HL-60/S4 treated with retinoic acid at 250 ng/mL for 4 days and 3 days (cell line): ENCODE measurements around the gene DOCK6.

Source experiments
- in situ Hi-C: fragments of 300-500 bp; cut with MboI; formaldehyde crosslinking; loops from 2 replicates; pipeline ENCODE4 v1.7.0; 2022; ENCODE audit warnings: low sequenced_read_pairs

DOCK6 gene

GRCh38 chr19:11261971-11262839 lies at the start of gene DOCK6:
Gene DOCK6 (minus strand): TSS chr19:11262524. CDS start chr19:11262440, 84 bp downstream.
- in situ Hi-C loops = no loop called here

GRCh38 chr19:11306337-11306736 lies 44.0 kb upstream of the DOCK6 start:
- in situ Hi-C loops = no loop called here

- in situ Hi-C loops = no loop called here
These were observed 42.6 kb upstream of the DOCK6 start for GRCh38 chr19:11304936-11305335.

GRCh38 chr19:11300811-11301120 lies 38.4 kb upstream of the DOCK6 start:
- in situ Hi-C loops = no loop called here

- in situ Hi-C loops = loop anchor here (10.0 kb wide), 1 partner anchor 145 kb away; no protein-coding TSS in a partner anchor
These were observed 37.9 kb upstream of the DOCK6 start for GRCh38 chr19:11299946-11300810.

- in situ Hi-C loops = loop anchor here (10.0 kb wide), 1 partner anchor 149 kb away; no protein-coding TSS in a partner anchor
These were observed 33.9 kb upstream of the DOCK6 start for GRCh38 chr19:11296264-11296663.

- in situ Hi-C loops = loop anchor here (10.0 kb wide), 1 partner anchor 149 kb away; no protein-coding TSS in a partner anchor
These were observed 33.4 kb upstream of the DOCK6 start, which contains the start of gene TSPAN16 for GRCh38 chr19:11295665-11296245. Gene TSPAN16 (plus strand): TSS chr19:11296160. CDS start chr19:11296298, 138 bp downstream.

- in situ Hi-C loops = loop anchor here (10.0 kb wide), 1 partner anchor 150 kb away; no protein-coding TSS in a partner anchor
These were observed 32.9 kb upstream of the DOCK6 start for GRCh38 chr19:11295180-11295579.

- in situ Hi-C loops = loop anchor here (10.0 kb wide), 1 partner anchor 151 kb away; no protein-coding TSS in a partner anchor
These were observed 31.4 kb upstream of the DOCK6 start for GRCh38 chr19:11293433-11294389.

GRCh38 chr19:11291991-11292390 lies 29.7 kb upstream of the DOCK6 start:
- in situ Hi-C loops = loop anchor here (10.0 kb wide), 1 partner anchor 153 kb away; no protein-coding TSS in a partner anchor

GRCh38 chr19:11291415-11291814 lies 29.1 kb upstream of the DOCK6 start:
- in situ Hi-C loops = loop anchor here (10.0 kb wide), 1 partner anchor 153 kb away; no protein-coding TSS in a partner anchor

GRCh38 chr19:11290256-11290655 lies 27.9 kb upstream of the DOCK6 start:
- in situ Hi-C loops = loop anchor here (10.0 kb wide), 1 partner anchor 155 kb away; no protein-coding TSS in a partner anchor

GRCh38 chr19:11288349-11288748 lies 26.0 kb upstream of the DOCK6 start:
- in situ Hi-C loops = no loop called here

GRCh38 chr19:11286312-11286974 lies 24.1 kb upstream of the DOCK6 start:
- in situ Hi-C loops = no loop called here

- in situ Hi-C loops = no loop called here
These were observed 22.2 kb upstream of the DOCK6 start for GRCh38 chr19:11284515-11284914.

GRCh38 chr19:11281356-11282049 lies 19.2 kb upstream of the DOCK6 start:
- in situ Hi-C loops = no loop called here

GRCh38 chr19:11279505-11280236 lies 17.3 kb upstream of the DOCK6 start:
- in situ Hi-C loops = no loop called here

- in situ Hi-C loops = no loop called here
These were observed 16.3 kb upstream of the DOCK6 start for GRCh38 chr19:11278670-11279069.
